ENCODE measurements around the gene LCN10. TPM values are rescaled to one million over a fixed set of nuclear protein-coding genes. Genes with fewer than 3 reads are reported as not detected.

Gene LCN10
- total and polyA plus RNA-seq, 10 of the 15 experiments (the other 5 are each of a cell fraction or from before 2014, with no cell fraction given), result 0.06 to 1.3 (median 0.21) TPM; not detected in 1

DNA sequence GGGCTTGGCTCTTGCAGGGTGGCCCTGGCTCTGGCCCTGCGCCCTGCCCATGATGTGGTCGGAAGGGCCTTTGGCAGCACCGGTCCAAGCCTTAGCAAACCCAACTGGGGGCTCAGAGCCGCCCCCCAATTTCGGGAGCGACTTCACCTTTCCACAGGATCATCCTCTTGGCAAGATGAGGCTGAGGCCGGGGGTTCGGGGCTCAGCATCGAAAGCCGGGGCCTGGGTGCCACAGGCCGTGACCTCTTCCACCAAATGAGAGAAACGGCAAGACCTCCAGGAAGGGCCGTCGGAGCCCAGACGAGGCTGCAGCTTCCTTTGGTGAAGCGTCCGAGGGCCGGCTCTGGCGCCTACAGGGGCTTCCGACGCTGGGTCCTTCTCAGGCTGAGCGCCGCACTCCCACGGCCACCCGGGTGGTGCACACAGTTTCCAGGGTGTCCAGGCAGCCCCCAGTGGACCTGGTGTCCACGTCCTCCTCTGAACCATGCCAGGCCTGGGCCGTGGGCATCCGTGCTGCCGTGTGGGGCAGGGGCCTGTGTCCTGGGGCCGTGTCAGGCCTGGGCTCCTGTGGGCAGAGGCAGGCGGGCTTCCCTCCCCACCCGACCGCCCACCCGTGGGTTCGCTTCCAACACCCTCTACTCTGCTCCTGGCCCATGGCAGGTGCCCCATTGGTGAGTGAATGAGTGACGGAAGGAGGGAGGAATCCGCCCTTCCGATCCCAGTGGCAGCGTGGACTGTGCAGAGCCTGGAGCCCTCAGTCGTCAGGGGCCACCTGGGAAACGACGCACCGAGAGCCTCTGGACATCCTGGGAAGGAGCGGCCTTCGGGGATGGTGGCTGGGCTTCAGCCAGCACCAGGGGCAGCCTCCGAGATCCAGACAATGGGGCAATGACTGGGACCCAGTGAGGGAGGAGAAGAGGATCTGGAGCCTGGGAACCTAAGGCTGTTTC lies 50.3 kb downstream of the LCN10 start:
- H3K27ac ChIP-seq (ENCODE audit: control insufficient read depth, insufficient read depth), result no peak overlapping the region
- no peaks in the 10 kb centered on the region for H3K79me2 ChIP-seq (ENCODE audit: control insufficient read depth, insufficient read depth, low read length)
- no peaks in the 10 kb centered on the region for H3K36me3 ChIP-seq (ENCODE audit: control insufficient read depth in 2 of 2, insufficient read depth in 2 of 2, low read length in 1 of 2)
- ChIA-PET POLR2A (no interaction called here), RAD21 (ENCODE audit: unreplicated experiment) (no interaction called here), CTCF (no interaction called here), SMC1A (ENCODE audit: uncharacterized antibody, unreplicated experiment) (no interaction called here)
- H3K27me3 ChIP-seq (replicated peaks in 1 of 2; ENCODE audit: control insufficient read depth in 2 of 2, insufficient read depth in 2 of 2, low read length in 1 of 2), result no peaks in the 10 kb centered on the region
- in situ Hi-C loops (cut with MboI) (no loop called here), intact Hi-C loops (cut with micrococcal nuclease; ENCODE audit: unreplicated experiment) (no loop called here)
- WGBS (ENCODE audit: insufficient coverage, insufficient replicate concordance, low lambda C conversion rate, missing lambda C conversion rate), result 53% methylated on average over 46 of the region's 46 CpGs
- peaks cover 9% of the 10 kb centered on the region for H3K4me1 ChIP-seq (ENCODE audit: control insufficient read depth, insufficient read depth, low read length)
- H2AFZ ChIP-seq (ENCODE audit: control insufficient read depth, low read depth, low read length), result no peak overlapping the region
- H4K20me1 ChIP-seq (ENCODE audit: control insufficient read depth, insufficient read depth), result no peaks in the 10 kb centered on the region
- BruUV-seq (replicated peaks), result no TSS peak
- TF ChIP-seq POLR2A (IDR thresholded peaks at IDR 0.05; ENCODE audit: low read depth, low read length) (no peak), BACH1 (IDR thresholded peaks at IDR 0.05; ENCODE audit: borderline replicate concordance) (no peak), ZBED1 (IDR thresholded peaks at IDR 0.05; ENCODE audit: borderline replicate concordance) (no peak), GABPA (IDR thresholded peaks at IDR 0.05; ENCODE audit: low read depth) (no peak), TCF12 (IDR thresholded peaks at IDR 0.05; ENCODE audit: low read depth, low read length) (no peak), CREB1 (IDR thresholded peaks at IDR 0.05; ENCODE audit: low read depth) (no peak), IKZF2 (IDR thresholded peaks at IDR 0.05) (no peak), EP300 (IDR thresholded peaks at IDR 0.05; ENCODE audit: borderline replicate concordance in 1 of 2, control insufficient read depth in 1 of 2, low read depth in 2 of 2, low read length in 2 of 2) (no peak), MEF2B (IDR thresholded peaks at IDR 0.05; ENCODE audit: partially characterized antibody, poor library complexity, severe bottlenecking) (no peak), LARP7 (IDR thresholded peaks at IDR 0.05) (no peak), CREM (IDR thresholded peaks at IDR 0.05; ENCODE audit: low read depth) (no peak), ZNF274 (IDR thresholded peaks at IDR 0.05; ENCODE audit: insufficient read depth, insufficient read length) (no peak)
- H3K9ac ChIP-seq (ENCODE audit: control insufficient read depth, insufficient read depth, low read length), result no peak overlapping the region
- DNase-seq (ENCODE audit: low read depth, low spot score), result no peak
- no peak overlapping the region for H3K4me3 ChIP-seq
- ATAC-seq, result no peak
- no peaks in the 10 kb centered on the region for H3K9me3 ChIP-seq (replicated peaks; ENCODE audit: control insufficient read depth, insufficient read depth, low read length)
- FAIRE-seq, result no peak
- no peak overlapping the region for H3K4me2 ChIP-seq (ENCODE audit: control insufficient read depth, insufficient read depth)

Data from GM12878 (cell line).